NOMO-1 (cell line): ENCODE results near the gene PLPPR1.
"Not testable (repeated sequence)": the region's sequence is repeated elsewhere in the genome, so short reads cannot be mapped to it uniquely, and the experiment has no call there.

Source experiments
- DNase-seq, 2 experiments: peaks; one replicate each; lab custom pipeline; 2025; ENCODE audit not compliant: unreplicated experiment in 2 of 2; lab: John Stamatoyannopoulos, UW

The PLPPR1 gene

GRCh38 chr9:101274971-101275768, 246.6 kb downstream of the PLPPR1 start:
- no peak for DNase-seq

DNA sequence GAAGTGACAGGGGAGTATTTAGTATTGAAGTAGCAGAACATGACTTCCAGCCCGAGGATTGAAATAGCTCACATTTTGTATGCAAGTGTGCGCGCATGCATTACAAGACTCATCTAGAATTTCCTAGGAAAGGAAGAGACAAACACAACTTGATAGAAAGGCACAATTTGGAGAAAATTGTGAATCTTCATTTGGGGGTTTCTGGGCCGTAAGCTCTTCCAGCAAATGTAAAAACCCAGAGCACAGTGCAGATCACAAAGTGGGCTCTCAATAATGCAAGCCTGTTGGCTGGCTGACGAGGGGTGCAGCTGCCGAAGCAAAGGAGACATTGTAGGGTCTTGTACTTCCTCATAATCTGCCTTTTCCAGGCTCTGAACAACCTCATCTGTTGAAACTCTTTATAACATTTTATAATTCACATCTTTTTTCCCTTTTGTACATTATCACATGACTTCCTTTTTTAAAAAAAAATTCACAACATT, 247.3 kb downstream of the PLPPR1 start:
- DNase-seq: no peak

- not testable (repeated sequence) for DNase-seq
These were observed 262.5 kb downstream of the PLPPR1 start for GRCh38 chr9:101291043-101291442.

- DNase-seq: no peak
These were observed 271.4 kb downstream of the PLPPR1 start for GRCh38 chr9:101299901-101300300.

GRCh38 chr9:101307051-101307450, 278.5 kb downstream of the PLPPR1 start:
- DNase-seq: no peak

- no peak for DNase-seq
These were observed 279.1 kb downstream of the PLPPR1 start for GRCh38 chr9:101307524-101308213.

DNA sequence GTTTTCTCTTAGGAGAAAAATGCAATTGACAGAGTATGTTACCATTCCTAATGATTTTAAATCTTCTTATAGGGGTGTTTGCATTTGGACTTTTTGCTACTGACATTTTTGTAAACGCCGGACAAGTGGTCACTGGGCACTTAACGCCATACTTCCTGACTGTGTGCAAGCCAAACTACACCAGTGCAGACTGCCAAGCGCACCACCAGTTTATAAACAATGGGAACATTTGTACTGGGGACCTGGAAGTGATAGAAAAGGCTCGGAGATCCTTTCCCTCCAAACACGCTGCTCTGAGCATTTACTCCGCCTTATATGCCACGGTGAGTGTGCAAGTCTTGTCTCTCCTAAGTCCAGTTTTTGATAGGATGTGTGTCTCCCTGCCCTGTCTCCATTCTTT, 280.6 kb downstream of the PLPPR1 start:
- no peak for DNase-seq

GRCh38 chr9:101311191-101311590, 282.7 kb downstream of the PLPPR1 start:
- DNase-seq: no peak

DNA sequence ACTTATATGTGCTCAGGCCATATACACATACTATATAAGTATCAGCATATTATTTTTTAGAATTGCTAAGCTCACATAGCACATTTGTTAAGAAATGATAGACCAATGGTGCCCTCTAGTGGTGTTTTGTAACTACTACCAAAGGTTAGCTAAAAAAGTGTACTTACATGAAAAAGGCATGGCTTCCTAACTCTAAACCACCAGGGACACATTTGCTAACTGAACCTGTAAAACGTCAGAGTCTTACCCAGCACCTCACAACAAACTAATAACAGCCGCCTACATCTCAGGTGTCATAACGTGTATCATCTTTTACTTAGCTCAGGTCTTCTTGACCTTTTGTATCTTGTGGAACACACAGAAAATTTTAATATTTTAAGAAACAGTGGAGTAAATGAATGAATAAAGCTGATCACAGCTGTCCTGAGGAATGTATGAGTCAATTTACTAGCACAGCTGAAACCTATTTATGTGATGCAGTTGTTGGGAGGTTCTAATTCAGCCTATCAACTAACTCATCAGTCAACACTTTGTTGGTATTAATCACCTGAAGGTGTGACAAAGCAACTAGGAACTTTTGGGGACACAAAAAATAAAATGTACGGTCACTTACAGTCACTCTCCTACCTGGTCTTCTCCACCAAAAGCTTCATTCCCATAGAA, 283.4 kb downstream of the PLPPR1 start:
- DNase-seq: peak; percentile 39 to 73

DNA sequence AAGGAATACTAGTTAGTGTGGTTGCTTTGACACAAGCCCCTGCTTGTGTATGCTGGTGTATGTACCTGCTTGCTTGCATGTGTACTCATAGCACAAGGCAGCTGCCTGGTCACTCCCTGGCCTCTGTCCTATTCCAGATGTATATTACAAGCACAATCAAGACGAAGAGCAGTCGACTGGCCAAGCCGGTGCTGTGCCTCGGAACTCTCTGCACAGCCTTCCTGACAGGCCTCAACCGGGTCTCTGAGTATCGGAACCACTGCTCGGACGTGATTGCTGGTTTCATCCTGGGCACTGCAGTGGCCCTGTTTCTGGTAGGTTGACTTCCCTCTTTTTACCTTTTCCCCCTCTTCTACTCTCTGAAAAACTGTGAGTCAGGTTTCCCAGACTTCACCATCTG, 284.1 kb downstream of the PLPPR1 start:
- no peak for DNase-seq

DNA sequence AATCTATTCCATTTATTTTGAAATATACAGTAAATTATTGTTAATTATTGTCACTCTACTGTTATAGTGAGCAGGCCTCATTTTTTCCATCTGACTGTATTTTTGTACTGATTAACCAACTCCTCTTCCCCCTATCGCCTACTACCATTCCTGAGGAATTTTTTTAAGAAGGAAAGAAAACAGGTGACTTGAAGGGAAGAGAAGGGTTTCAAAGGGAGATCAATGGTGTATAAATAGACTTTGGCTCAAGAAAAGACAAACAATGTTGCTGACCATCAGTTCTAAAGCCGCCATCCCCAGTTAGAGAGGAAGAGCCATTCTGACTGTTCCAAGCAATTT, 286.6 kb downstream of the PLPPR1 start:
- DNase-seq: no peak

GRCh38 chr9:101317735-101318134, 289.2 kb downstream of the PLPPR1 start:
- no peak for DNase-seq

GRCh38 chr9:101323129-101323528, 294.6 kb downstream of the PLPPR1 start:
- DNase-seq: no peak

GRCh38 chr9:101324245-101324804, 295.8 kb downstream of the PLPPR1 start:
- no peak for DNase-seq

DNA sequence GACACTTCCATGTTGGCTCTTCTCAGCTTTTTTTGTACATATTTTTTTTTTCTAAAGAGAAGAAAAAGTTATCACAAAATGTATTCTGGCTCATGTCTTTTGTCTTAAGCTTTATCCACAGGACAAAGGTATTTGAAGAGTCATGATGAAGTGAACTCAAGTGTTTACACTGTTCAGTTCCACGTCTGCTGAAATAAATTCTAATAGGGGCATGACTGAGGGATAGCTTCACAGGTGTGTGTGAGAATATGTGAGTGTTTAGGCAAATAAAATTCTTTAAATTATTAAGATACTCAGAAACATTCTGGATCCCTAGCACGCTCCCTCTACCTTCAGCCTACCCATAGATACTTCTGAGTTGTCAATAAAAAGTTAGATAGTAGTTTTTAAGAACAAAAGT, 296.5 kb downstream of the PLPPR1 start:
- DNase-seq: no peak

- DNase-seq: no peak
These were observed 297.5 kb downstream of the PLPPR1 start for GRCh38 chr9:101326035-101326434.

DNA sequence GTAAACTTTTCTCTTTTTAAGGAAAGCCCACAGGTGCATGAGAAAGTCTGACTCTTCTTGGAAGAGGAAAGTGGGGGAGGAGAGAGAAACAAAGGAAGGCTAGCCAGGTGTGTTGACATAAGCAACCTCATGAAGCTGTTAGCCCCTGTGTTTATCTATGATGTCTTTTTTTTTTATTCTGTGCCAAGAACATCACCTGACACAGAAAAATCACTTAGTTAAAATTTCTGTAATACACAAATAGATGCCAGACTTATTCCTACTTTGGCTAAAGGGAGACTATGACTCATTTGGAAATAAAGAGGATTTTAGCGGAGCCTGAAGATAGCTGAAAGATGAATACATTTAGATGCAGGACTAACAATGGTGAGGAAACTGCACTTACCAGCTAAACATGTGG, 298.0 kb downstream of the PLPPR1 start:
- no peak for DNase-seq

GRCh38 chr9:101327422-101327909, 298.9 kb downstream of the PLPPR1 start:
- DNase-seq: not testable (repeated sequence)

DNA sequence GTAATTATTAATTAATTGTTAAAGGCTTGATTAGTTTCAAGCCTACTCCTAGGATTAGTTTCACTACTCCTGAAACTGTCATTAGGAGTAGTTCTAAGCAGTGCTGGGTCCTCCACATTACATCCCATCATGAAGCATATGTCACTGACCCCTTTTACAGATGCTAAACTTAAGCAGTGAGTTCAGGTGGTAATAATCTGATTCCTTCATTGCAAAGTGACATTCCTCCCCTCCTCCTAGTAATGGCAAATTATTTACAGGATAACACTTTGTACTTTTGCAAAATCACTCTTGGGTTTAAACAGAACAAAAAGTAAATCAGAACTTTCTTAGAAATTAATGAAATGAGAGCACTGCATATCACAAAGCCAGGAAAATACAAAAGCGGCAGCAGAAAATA, 303.8 kb downstream of the PLPPR1 start:
- no peak for DNase-seq

DNA sequence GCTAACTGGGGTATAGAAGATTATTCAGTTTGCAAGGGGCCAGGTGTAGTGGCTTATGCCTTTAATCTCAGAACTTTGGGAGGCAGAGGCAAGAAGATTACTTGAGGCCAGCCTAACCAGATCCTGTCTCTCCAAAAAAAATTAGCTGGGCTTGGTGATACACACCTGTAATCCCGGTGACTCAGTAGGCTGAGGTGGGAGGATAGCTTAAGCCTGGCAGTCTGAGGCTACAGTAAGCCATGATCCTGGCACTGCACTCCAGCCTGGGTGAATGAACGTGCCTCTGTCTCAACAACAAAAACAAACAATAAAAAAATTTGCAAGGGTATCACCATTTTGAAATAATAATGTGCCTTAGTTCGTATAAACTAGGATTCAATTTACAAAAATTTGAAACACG, 305.0 kb downstream of the PLPPR1 start:
- no peak for DNase-seq
